Spleen (tissue), 11 donors: Measurements from ENCODE around the gene FBXO31. TPM values are rescaled to one million over a fixed set of nuclear protein-coding genes. Genes with fewer than 3 reads are reported as not detected.
A peak's percentile ranks its signal among the peaks of the same experiment; 100 is the strongest.

ENCODE experiments used
- DNase-seq: peaks from one replicate; pipeline ENCODE4 v3.0.0-alpha.2; 2020
- H3K27ac ChIP-seq, 8 donors: fragments of 200-600 bp; sonication (generic) in 7 of 8; 1 replicate in 4 of 8; 2 replicates in 4 of 8; pipeline versions ENCODE4 v1.5.0 to v1.8.0; 2016 to 2021; ENCODE audit warnings: inconsistent platforms in 4 of 8, mild to moderate bottlenecking in 4 of 8, moderate library complexity in 1 of 8
- H3K27me3 ChIP-seq, 7 donors: fragments of 200-600 bp; sonication (generic) in 6 of 7; replicated peaks in 1 of 7; 1 replicate in 4 of 7; 2 replicates in 3 of 7; pipeline versions ENCODE4 v1.5.0 to v1.8.0; 2016 to 2021; ENCODE audit warnings: inconsistent platforms in 3 of 7, mild to moderate bottlenecking in 1 of 7
- H3K36me3 ChIP-seq, 6 donors: fragments of 200-600 bp; sonication (generic) in 5 of 6; 1 replicate in 4 of 6; 2 replicates in 2 of 6; pipeline versions ENCODE4 v1.5.0 to v1.8.0; 2016 to 2021; ENCODE audit warnings: inconsistent platforms in 2 of 6
- H3K4me1 ChIP-seq, 6 donors: fragments of 200-600 bp; sonication (generic) in 5 of 6; 1 replicate in 3 of 6; 2 replicates in 3 of 6; pipeline versions ENCODE4 v1.5.0 to v1.8.0; 2016 to 2021; ENCODE audit warnings: inconsistent platforms in 3 of 6
- H3K4me3 ChIP-seq, 8 donors: fragments of 200-600 bp; sonication (generic) in 7 of 8; 1 replicate in 4 of 8; 2 replicates in 4 of 8; pipeline versions ENCODE4 v1.5.0 to v1.8.0; 2016 to 2021; ENCODE audit warnings: inconsistent platforms in 4 of 8, mild to moderate bottlenecking in 4 of 8, moderate library complexity in 2 of 8
- H3K9me3 ChIP-seq, 8 donors: fragments of 200-600 bp; sonication (generic) in 7 of 8; 1 replicate in 4 of 8; 2 replicates in 4 of 8; pipeline versions ENCODE4 v1.5.0 to v1.8.0; 2016 to 2021; ENCODE audit warnings: inconsistent platforms in 4 of 8
- CTCF ChIP-seq, 11 experiments: fragments of 200-600 bp in 7 of 11; fragments of 450-650 bp in 4 of 11; sonication (generic) in 4 of 11; IDR thresholded peaks in 8 of 11; conservative IDR thresholded peaks in 3 of 11; 1 replicate in 7 of 11; 2 replicates in 4 of 11; pipeline versions ENCODE4 v1.4.0 to v1.8.0; 2016 to 2021; ENCODE audit warnings: antibody characterized with exemption in 11 of 11, inconsistent platforms in 4 of 11, mild to moderate bottlenecking in 1 of 11
- POLR2A ChIP-seq, 3 donors: fragments of 450-650 bp; IDR thresholded peaks; one replicate each; pipeline ENCODE4 v1.5.1; 2017; ENCODE audit warnings: antibody characterized with exemption in 3 of 3, mild to moderate bottlenecking in 1 of 3
- POLR2AphosphoS5 ChIP-seq, 3 donors: sonication (generic); formaldehyde crosslinking; IDR thresholded peaks; one replicate each; pipeline ENCODE4 v1.5.1; 2017; ENCODE audit warnings: antibody characterized with exemption in 3 of 3
- WGBS, 5 donors: extraction: QIAGEN DNeasy Blood & Tissue Kit in 3 of 5; methylation state at CpG; one replicate each; pipeline versions ENCODE4 v1.1.5 to v1.1.7; 2013 to 2018; 5-methylcytosine and 5-hydroxymethylcytosine counted together
- intact Hi-C: fragments of 100-400 bp; cut with DNase I; formaldehyde crosslinking; loops from one replicate; pipeline ENCODE4 v1.15.0; 2023; ENCODE audit warnings: low total_unique reads
- polyA plus RNA-seq, 3 donors: library from polyadenylated mRNA; stranded (reverse); fragments of 200-250 nt; gene quantifications; one replicate each; pipeline ENCODE4 v1.2.1, GENCODE V29; 2013
- total RNA-seq, 7 donors: library from RNA; depleted of rRNA in 3 of 7; stranded (reverse); fragments of >200 nt in 3 of 7; fragmentation: NEBNext Ultra II Directional in 4 of 7; extraction: Animal tissue kit (Norgen Biotek cat#: 25700) in 4 of 7; gene quantifications; one replicate each; pipeline versions ENCODE4 v1.1.0 to v1.2.1, GENCODE V29; 2016 to 2021
- donor health status: healthy with polysubstance abuse.
- donor health status: DM: no; HTN: no; CAD: no; lungs with moderate emphysema.
- donor health status: DM: no; HTN: no; CAD: no.
- donor health status: Bipolar disorder and iron deficiency.
- donor health status: healthy.
- donor health status: DM: no; HTN: no; CAD: no.
- donor health status: DM: yes; HTN: yes; CAD: no.

The FBXO31 gene
- total and polyA plus RNA-seq, 10 donors, result 7.9 to 30.6 (median 26.7) TPM

DNA sequence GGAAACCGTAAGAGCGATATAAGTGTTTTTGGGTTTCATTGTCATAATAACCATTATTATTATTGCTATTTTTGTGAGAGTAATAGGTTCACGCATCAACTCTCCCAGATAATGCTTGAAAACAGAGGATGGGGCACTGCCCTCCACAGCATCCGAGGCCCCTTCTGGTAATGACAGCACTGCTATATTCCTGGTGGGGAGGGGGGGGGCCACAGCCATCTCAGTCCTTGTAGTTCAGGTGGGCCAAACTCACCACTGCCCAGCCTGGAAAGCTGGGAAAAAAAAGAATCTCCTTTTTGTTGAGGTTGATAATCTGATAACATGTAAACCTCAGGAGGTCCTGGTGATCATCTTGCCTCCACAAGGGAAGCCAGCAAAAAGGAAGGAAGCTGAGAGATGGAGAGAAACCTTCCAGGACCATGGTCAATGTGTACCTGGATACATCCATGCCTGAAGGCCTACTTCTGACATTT is 67.1 kb downstream of the FBXO31 start:
- no peaks in the 10 kb centered on the region for H3K27me3 ChIP-seq
- no peaks in the 10 kb centered on the region for H3K36me3 ChIP-seq
- H3K4me3 ChIP-seq, result peak overlapping the region; percentile 67 to 91 (median 83)
- DNase-seq, result peak; percentile 64
- H3K27ac ChIP-seq, result peak overlapping the region; percentile 78 to 96 (median 90)
- no peaks in the 10 kb centered on the region for H3K9me3 ChIP-seq
- no peak for TF ChIP-seq POLR2AphosphoS5 (IDR thresholded peaks at IDR 0.05)
- TF ChIP-seq CTCF (IDR thresholded peaks at IDR 0.05 in 8 of 11, conservative IDR thresholded peaks at IDR 0.05 in 3 of 11), result no peak
- TF ChIP-seq POLR2A (IDR thresholded peaks at IDR 0.05), result no peak
- peaks cover 7 to 22% (median 10%) of the 10 kb centered on the region in 6 donors for H3K4me1 ChIP-seq
- 90 to 100% (median 96%) methylated on average over 4 of the region's 4 CpGs for WGBS, 5 donors
- intact Hi-C loops, result loop anchor here (5.0 kb wide), 1 partner anchor 66 kb away; the partner anchor contains the start of gene FBXO31

GRCh38 chr16:87314990-87315420 is 68.6 kb downstream of the FBXO31 start:
- peak; percentile 67 for DNase-seq
- Histone ChIP-seq H3K27me3 (no peaks in the 10 kb centered on the region), H3K4me3 (no peak overlapping the region), H3K4me1 (peaks cover 7 to 22% (median 10%) of the 10 kb centered on the region in 6 donors), H3K27ac (no peak overlapping the region), H3K9me3 (no peaks in the 10 kb centered on the region), H3K36me3 (no peaks in the 10 kb centered on the region)
- no peak for TF ChIP-seq POLR2AphosphoS5 (IDR thresholded peaks at IDR 0.05)
- no peak for TF ChIP-seq CTCF (IDR thresholded peaks at IDR 0.05 in 8 of 11, conservative IDR thresholded peaks at IDR 0.05 in 3 of 11)
- TF ChIP-seq POLR2A (IDR thresholded peaks at IDR 0.05), result no peak
- WGBS, 5 donors, result 84 to 98% (median 90%) methylated on average over 4 to 10 of the region's 10 CpGs
- intact Hi-C loops, result loop anchor here (5.0 kb wide), 1 partner anchor 67 kb away; the partner anchor contains the start of gene FBXO31

GRCh38 chr16:87312008-87312407 is 71.6 kb downstream of the FBXO31 start:
- 81 to 91% (median 83%) methylated on average over 7 of the region's 7 CpGs for WGBS, 5 donors
- H3K9me3 ChIP-seq, result peaks cover 0 to 13% (median 8%) of the 10 kb centered on the region in 8 donors
- intact Hi-C loops, result no loop called here
- TF ChIP-seq POLR2AphosphoS5 (IDR thresholded peaks at IDR 0.05), result no peak
- no peak for TF ChIP-seq CTCF (IDR thresholded peaks at IDR 0.05 in 8 of 11, conservative IDR thresholded peaks at IDR 0.05 in 3 of 11)
- TF ChIP-seq POLR2A (IDR thresholded peaks at IDR 0.05), result no peak
- no peaks in the 10 kb centered on the region for H3K27me3 ChIP-seq
- H3K27ac ChIP-seq, result no peak overlapping the region
- no peaks in the 10 kb centered on the region for H3K36me3 ChIP-seq
- peaks cover 0 to 8% (median 0%) of the 10 kb centered on the region in 6 donors for H3K4me1 ChIP-seq
- DNase-seq, result peak; percentile 29
- H3K4me3 ChIP-seq, result no peak overlapping the region

DNA sequence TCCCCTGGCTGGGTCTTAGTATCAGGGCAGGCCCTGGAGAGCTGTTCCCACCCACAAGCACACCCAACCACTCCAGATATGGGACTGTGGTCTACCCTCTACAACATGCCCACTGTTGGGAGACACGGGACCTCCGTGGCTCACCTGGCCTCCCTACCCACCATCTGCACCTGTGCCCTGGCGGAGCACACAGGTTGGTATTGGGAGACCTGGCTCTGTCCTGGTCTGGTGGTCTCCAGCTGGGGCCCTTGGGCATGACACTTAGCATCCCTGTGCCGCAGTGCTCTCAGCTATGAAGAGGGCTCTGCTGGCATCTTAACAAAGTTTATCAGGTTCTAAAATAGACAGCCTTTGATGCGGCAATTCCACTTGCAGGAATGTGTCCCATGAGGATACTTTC is 72.2 kb downstream of the FBXO31 start:
- peak; percentile 59 for DNase-seq
- peaks cover 0 to 4% (median 0%) of the 10 kb centered on the region in 6 donors for H3K4me1 ChIP-seq
- TF ChIP-seq POLR2AphosphoS5 (IDR thresholded peaks at IDR 0.05), result no peak
- no peak for TF ChIP-seq POLR2A (IDR thresholded peaks at IDR 0.05)
- no peak for TF ChIP-seq CTCF (IDR thresholded peaks at IDR 0.05 in 8 of 11, conservative IDR thresholded peaks at IDR 0.05 in 3 of 11)
- intact Hi-C loops, result no loop called here
- H3K9me3 ChIP-seq, result peaks cover 0 to 13% (median 8%) of the 10 kb centered on the region in 8 donors
- no peak overlapping the region for H3K4me3 ChIP-seq
- no peaks in the 10 kb centered on the region for H3K27me3 ChIP-seq
- H3K27ac ChIP-seq, result no peak overlapping the region
- H3K36me3 ChIP-seq, result no peaks in the 10 kb centered on the region
- WGBS, 5 donors, result 90 to 97% (median 93%) methylated on average over 4 to 5 of the region's 5 CpGs
